Endothelial cell of umbilical vein (primary cell): ENCODE measurements around the gene AUTS2.

Source experiments
- MYC ChIP-seq: IDR thresholded peaks from one replicate; pipeline ENCODE4 v1.6.1; 2011; ENCODE audit warnings: mild to moderate bottlenecking, low read depth, low read length
- POLR2A ChIP-seq: IDR thresholded peaks from 2 replicates; pipeline ENCODE4 v1.6.1; 2012; ENCODE audit warnings: low read depth, mild to moderate bottlenecking, control low read depth, low read length
- POLR2AphosphoS5 ChIP-seq: IDR thresholded peaks from 2 replicates; pipeline ENCODE4 v1.6.1; 2012; ENCODE audit warnings: low read depth, mild to moderate bottlenecking, control low read depth, low read length, moderate library complexity; ENCODE audit not compliant: insufficient read depth
- TF ChIP-seq, protein P1 (sequence below), 2 donors: IDR thresholded peaks; 1 replicate in 1 of 2; 2 replicates in 1 of 2; pipeline ENCODE4 v1.5.1; 2011; ENCODE audit warnings: low read length in 2 of 2, mild to moderate bottlenecking in 2 of 2, moderate library complexity in 2 of 2, control low read depth in 1 of 2, inconsistent platforms in 1 of 2, low read depth in 1 of 2; ENCODE audit not compliant: insufficient read depth in 1 of 2; ENCODE audit errors: extremely low read depth in 1 of 2

DNA sequence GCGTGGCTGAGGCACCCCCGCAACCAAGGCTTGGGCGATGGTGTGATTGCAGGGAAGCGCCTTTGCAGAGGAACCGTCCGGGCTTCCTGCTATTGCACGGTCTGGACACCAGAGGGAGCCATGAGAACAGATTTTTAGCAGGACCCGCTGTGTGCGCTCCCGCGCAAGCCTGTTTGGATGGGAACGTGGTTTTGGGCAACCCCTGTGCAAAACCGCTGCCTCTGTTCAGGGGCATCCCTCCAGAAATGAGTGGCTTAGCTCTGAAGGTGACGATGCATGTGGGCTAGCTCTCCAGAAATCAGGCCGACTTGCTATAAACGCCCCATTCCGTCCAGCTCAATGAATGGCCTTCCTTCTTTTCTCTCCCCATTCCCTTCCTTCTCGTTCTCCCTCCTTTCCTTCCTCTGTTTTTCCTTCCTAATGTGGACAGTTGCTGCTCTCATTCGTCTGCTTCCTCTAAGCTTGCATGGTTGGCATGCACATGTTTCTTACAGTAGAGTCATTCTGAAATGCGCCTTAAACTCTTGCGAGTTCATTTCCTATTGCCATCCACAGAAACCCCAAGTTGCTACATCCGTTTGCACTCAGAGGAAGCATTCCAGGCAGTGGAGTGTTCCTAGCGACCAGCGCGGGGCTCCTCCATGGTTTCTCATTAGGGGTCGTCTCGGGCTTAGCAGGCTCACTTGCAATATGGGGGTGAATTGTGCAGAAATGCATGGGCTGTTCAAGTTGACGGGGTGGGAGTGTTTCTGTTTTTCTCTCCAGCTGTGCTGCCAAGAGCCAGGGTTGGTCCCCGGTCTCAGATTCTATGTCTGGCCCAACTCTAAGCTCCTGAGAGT lies 1231.2 kb downstream of the AUTS2 start:
- TF ChIP-seq, protein P1, sequence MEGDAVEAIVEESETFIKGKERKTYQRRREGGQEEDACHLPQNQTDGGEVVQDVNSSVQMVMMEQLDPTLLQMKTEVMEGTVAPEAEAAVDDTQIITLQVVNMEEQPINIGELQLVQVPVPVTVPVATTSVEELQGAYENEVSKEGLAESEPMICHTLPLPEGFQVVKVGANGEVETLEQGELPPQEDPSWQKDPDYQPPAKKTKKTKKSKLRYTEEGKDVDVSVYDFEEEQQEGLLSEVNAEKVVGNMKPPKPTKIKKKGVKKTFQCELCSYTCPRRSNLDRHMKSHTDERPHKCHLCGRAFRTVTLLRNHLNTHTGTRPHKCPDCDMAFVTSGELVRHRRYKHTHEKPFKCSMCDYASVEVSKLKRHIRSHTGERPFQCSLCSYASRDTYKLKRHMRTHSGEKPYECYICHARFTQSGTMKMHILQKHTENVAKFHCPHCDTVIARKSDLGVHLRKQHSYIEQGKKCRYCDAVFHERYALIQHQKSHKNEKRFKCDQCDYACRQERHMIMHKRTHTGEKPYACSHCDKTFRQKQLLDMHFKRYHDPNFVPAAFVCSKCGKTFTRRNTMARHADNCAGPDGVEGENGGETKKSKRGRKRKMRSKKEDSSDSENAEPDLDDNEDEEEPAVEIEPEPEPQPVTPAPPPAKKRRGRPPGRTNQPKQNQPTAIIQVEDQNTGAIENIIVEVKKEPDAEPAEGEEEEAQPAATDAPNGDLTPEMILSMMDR (IDR thresholded peaks at IDR 0.05; ENCODE audit: extremely low read depth in 1 of 2, insufficient read depth in 1 of 2, low read depth in 1 of 2, low read length in 2 of 2), result peak; percentile 63 to 84
- TF ChIP-seq POLR2AphosphoS5 (no peak), POLR2A (no peak), MYC (no peak)
